Mesendoderm (in vitro differentiated cells): Measurements from ENCODE around the gene MFNG.

Experiments
- DNase-seq: peaks from one replicate; pipeline ENCODE4 v3.0.0; 2013
- H2AK5ac ChIP-seq: 2 replicates; pipeline ENCODE4 v1.6.1; 2013; ENCODE audit warnings: low read length, inconsistent platforms
- H2BK120ac ChIP-seq: 2 replicates; pipeline ENCODE4 v1.6.1; 2013; ENCODE audit warnings: low read depth, mild to moderate bottlenecking, low read length, moderate library complexity, mixed read lengths
- H2BK15ac ChIP-seq: replicated peaks from 2 replicates; pipeline ENCODE4 v1.6.1; 2013; ENCODE audit warnings: low read depth, mild to moderate bottlenecking, moderate library complexity
- H2BK5ac ChIP-seq: 2 replicates; pipeline ENCODE4 v1.6.1; 2013; ENCODE audit warnings: low read length, inconsistent platforms
- H3K18ac ChIP-seq: 2 replicates; pipeline ENCODE4 v1.6.1; 2013; ENCODE audit warnings: mild to moderate bottlenecking, low read length, mixed read lengths
- H3K23ac ChIP-seq: one replicate; pipeline ENCODE4 v1.6.1; 2013; ENCODE audit warnings: low read length
- H3K27ac ChIP-seq: 2 replicates; pipeline ENCODE4 v1.5.1; 2013; ENCODE audit warnings: low read depth, mild to moderate bottlenecking, inconsistent platforms, low read length, moderate library complexity
- H3K27me3 ChIP-seq: 2 replicates; pipeline ENCODE4 v1.6.1; 2013; ENCODE audit warnings: low read length, control low read depth, mild to moderate bottlenecking, inconsistent platforms; ENCODE audit not compliant: insufficient read depth, poor library complexity
- H3K36me3 ChIP-seq: 2 replicates; pipeline ENCODE4 v1.6.1; 2013; ENCODE audit warnings: low read length, inconsistent platforms; ENCODE audit not compliant: control insufficient read depth, insufficient read depth
- H3K4ac ChIP-seq: one replicate; pipeline ENCODE4 v1.6.1; 2013; ENCODE audit warnings: low read depth, mild to moderate bottlenecking, low read length, moderate library complexity
- H3K4me1 ChIP-seq: 2 replicates; pipeline ENCODE4 v1.6.1; 2013; ENCODE audit warnings: low read depth, low read length, inconsistent platforms; ENCODE audit not compliant: control insufficient read depth
- H3K4me2 ChIP-seq: 2 replicates; pipeline ENCODE4 v1.6.1; 2013; ENCODE audit warnings: low read length
- H3K4me3 ChIP-seq: 2 replicates; pipeline ENCODE4 v1.5.1; 2013; ENCODE audit warnings: mild to moderate bottlenecking, low read length
- H3K56ac ChIP-seq: one replicate; pipeline ENCODE4 v1.6.1; 2013; ENCODE audit warnings: low read length
- H3K79me1 ChIP-seq: 2 replicates; pipeline ENCODE4 v1.6.1; 2013; ENCODE audit warnings: low read length, inconsistent platforms
- H3K79me2 ChIP-seq: 2 replicates; pipeline ENCODE4 v1.6.1; 2013; ENCODE audit warnings: mild to moderate bottlenecking, low read length; ENCODE audit not compliant: control insufficient read depth, insufficient read depth
- H3K9ac ChIP-seq: 2 replicates; pipeline ENCODE4 v1.6.1; 2013; ENCODE audit warnings: low read length, inconsistent platforms
- H4K5ac ChIP-seq: one replicate; pipeline ENCODE4 v1.6.1; 2013; ENCODE audit warnings: low read length
- H4K8ac ChIP-seq: one replicate; pipeline ENCODE4 v1.6.1; 2013; ENCODE audit warnings: low read depth, mild to moderate bottlenecking, control low read depth, low read length, moderate library complexity
- WGBS: extraction: QIAGEN DNeasy Blood & Tissue Kit; methylation state at CpG from one replicate; pipeline ENCODE4 v1.1.7; 2013; ENCODE audit warnings: low lambda C conversion rate, missing lambda C conversion rate; ENCODE audit not compliant: insufficient coverage; ENCODE audit errors: extremely low coverage; 5-methylcytosine and 5-hydroxymethylcytosine counted together

MFNG gene

DNA sequence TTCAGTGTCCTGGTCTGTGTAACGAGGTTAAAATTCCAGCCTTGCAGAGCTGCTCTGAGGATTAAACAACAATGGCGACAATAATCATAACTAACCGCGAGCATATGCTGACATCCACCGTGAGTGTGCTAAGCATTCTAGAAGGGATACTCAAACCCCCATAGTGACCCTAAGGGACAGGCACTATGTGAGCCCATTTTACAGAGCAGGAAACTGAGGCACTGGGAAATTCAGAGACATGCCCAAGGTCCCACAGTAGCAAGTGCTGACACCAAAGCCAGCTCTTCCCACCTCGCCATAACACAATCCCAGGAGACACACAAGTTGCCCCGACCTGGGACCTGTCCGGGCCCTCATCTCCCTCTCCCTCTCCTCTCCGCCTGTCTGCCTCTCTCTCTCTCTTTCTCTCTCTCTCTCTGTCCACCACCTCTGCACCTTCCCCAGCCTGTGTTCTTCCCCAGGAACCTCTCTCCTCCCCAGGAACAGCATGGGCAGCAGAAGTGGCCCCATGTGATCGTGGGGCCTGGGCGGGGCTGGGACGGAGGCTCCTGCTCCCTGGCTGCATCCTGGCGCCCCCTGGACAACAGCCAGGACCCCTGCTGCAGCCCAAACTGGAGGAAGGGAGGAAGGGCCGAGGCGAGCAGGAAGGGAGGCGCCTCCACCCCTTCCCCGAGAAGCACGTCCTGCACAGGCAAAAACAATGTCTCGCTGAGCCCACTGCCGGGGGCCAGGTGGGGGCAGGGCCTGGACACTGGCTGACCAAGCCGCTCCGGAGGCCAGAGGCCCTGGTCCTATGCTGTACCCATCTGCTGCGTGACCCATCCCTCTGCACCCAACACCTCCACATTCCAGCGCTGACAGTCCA, 14.8 kb upstream of the MFNG start:
- Histone ChIP-seq H2BK120ac (no peak overlapping the region), H3K23ac (no peak overlapping the region), H4K8ac (no peak overlapping the region), H4K5ac (no peak overlapping the region), H2BK15ac (no peak overlapping the region), H3K36me3 (no peaks in the 10 kb centered on the region), H3K27me3 (no peaks in the 10 kb centered on the region), H3K4me2 (no peak overlapping the region), H3K4me1 (peaks cover 11% of the 10 kb centered on the region), H3K79me2 (no peaks in the 10 kb centered on the region), H3K18ac (no peak overlapping the region), H3K27ac (no peak overlapping the region), H2AK5ac (no peak overlapping the region), H3K4ac (no peak overlapping the region), H3K56ac (peak overlapping the region; percentile 40), H3K79me1 (no peaks in the 10 kb centered on the region), H2BK5ac (no peak overlapping the region), H3K9ac (no peak overlapping the region), H3K4me3 (no peak overlapping the region)
- no peak for DNase-seq
- no CpG with 5 or more reads among the region's 24 CpGs for WGBS

DNA sequence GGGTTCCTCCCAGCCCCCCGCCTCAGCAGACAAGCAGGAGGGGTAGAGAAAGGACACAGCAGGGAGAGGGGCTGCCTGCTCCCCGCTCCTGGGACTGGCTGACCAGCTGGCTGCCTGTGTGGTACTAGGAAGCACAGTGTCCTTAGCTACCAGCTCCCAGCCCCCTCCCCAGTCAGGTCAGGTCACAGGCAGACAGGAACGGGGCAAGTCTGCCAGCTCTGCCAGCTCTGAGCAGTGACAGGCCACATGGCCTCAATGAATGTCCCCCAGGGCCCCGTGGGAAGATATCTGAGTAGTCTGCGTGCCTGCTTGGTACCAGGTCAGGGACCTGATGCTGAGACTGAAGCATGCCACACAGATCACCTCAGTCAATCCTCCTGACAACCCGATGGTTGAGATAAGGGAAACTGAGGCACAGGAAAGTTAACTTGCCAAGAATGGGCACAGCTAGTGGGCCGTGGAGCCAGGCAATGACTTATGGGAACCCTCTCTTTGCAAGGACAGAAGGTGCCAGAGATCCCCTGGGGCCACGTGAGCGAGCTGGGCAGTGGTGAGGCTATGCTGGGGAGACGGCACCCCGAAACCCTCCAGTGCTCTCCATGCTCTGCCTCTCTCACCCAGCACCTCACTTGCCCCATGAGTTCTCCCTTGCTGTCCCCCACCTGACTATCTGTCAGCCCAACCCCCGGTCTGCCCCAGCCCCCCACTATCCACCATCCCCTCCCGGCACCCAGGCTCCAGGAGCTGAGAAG, 13.8 kb upstream of the MFNG start:
- Histone ChIP-seq H2BK120ac (no peak overlapping the region), H3K4me1 (peaks cover 11% of the 10 kb centered on the region), H2BK15ac (no peak overlapping the region), H3K27ac (no peak overlapping the region), H2BK5ac (no peak overlapping the region), H3K18ac (no peak overlapping the region), H3K79me2 (no peaks in the 10 kb centered on the region), H3K56ac (no peak overlapping the region), H4K5ac (no peak overlapping the region), H3K9ac (no peak overlapping the region), H3K4me2 (no peak overlapping the region), H2AK5ac (no peak overlapping the region), H3K4ac (no peak overlapping the region), H3K36me3 (no peaks in the 10 kb centered on the region), H3K4me3 (no peak overlapping the region), H3K79me1 (no peaks in the 10 kb centered on the region), H4K8ac (no peak overlapping the region), H3K27me3 (no peaks in the 10 kb centered on the region), H3K23ac (no peak overlapping the region)
- no CpG with 5 or more reads among the region's 13 CpGs for WGBS
- no peak for DNase-seq

- Histone ChIP-seq H4K5ac (no peak overlapping the region), H3K9ac (no peak overlapping the region), H3K18ac (no peak overlapping the region), H3K23ac (no peak overlapping the region), H3K79me1 (no peaks in the 10 kb centered on the region), H3K4me2 (no peak overlapping the region), H3K4me3 (no peak overlapping the region), H2BK5ac (no peak overlapping the region), H3K4me1 (peaks cover 11% of the 10 kb centered on the region), H3K27ac (no peak overlapping the region), H2BK120ac (no peak overlapping the region), H3K27me3 (no peaks in the 10 kb centered on the region), H3K36me3 (no peaks in the 10 kb centered on the region), H2BK15ac (no peak overlapping the region), H3K4ac (no peak overlapping the region), H4K8ac (no peak overlapping the region), H3K79me2 (no peaks in the 10 kb centered on the region), H2AK5ac (no peak overlapping the region), H3K56ac (no peak overlapping the region)
- no peak for DNase-seq
- no CpG with 5 or more reads among the region's 12 CpGs for WGBS
Measured at GRCh38 chr22:37499027-37499707, 13.0 kb upstream of the MFNG start.

GRCh38 chr22:37498289-37498909, 12.2 kb upstream of the MFNG start:
- Histone ChIP-seq H3K36me3 (no peaks in the 10 kb centered on the region), H3K23ac (no peak overlapping the region), H2BK5ac (no peak overlapping the region), H3K4me2 (no peak overlapping the region), H3K4me1 (peaks cover 11% of the 10 kb centered on the region), H3K79me2 (no peaks in the 10 kb centered on the region), H2AK5ac (no peak overlapping the region), H4K8ac (no peak overlapping the region), H3K18ac (no peak overlapping the region), H3K27ac (no peak overlapping the region), H3K4ac (no peak overlapping the region), H3K56ac (no peak overlapping the region), H3K9ac (no peak overlapping the region), H4K5ac (no peak overlapping the region), H2BK120ac (no peak overlapping the region), H3K27me3 (no peaks in the 10 kb centered on the region), H3K4me3 (no peak overlapping the region), H2BK15ac (no peak overlapping the region), H3K79me1 (no peaks in the 10 kb centered on the region)
- no CpG with 5 or more reads among the region's 15 CpGs for WGBS
- peak; percentile 85 for DNase-seq

GRCh38 chr22:37497062-37497599, 10.9 kb upstream of the MFNG start:
- H3K27ac ChIP-seq: no peak overlapping the region

More at GRCh38 chr22:37497062-37497599, 10.9 kb upstream of the MFNG start:
- Histone ChIP-seq H3K23ac (no peak overlapping the region), H3K9ac (no peak overlapping the region), H3K4me2 (no peak overlapping the region), H3K36me3 (no peaks in the 10 kb centered on the region), H3K27me3 (no peaks in the 10 kb centered on the region), H2BK15ac (no peak overlapping the region), H2BK5ac (no peak overlapping the region), H3K4me3 (no peak overlapping the region), H4K8ac (no peak overlapping the region), H3K18ac (no peak overlapping the region), H3K4ac (no peak overlapping the region), H3K79me2 (no peaks in the 10 kb centered on the region), H3K56ac (no peak overlapping the region), H4K5ac (no peak overlapping the region), H2BK120ac (no peak overlapping the region), H2AK5ac (no peak overlapping the region), H3K79me1 (no peaks in the 10 kb centered on the region), H3K4me1 (peaks cover 11% of the 10 kb centered on the region)
- peak; percentile 59 for DNase-seq
- no CpG with 5 or more reads among the region's 12 CpGs for WGBS
